Vagina (tissue), 2 donors: ENCODE measurements around the gene LGALS4. TPM values are rescaled to one million over a fixed set of nuclear protein-coding genes. Genes with fewer than 3 reads are reported as not detected.
A peak's percentile ranks its signal among the peaks of the same experiment; 100 is the strongest.

Experiments used
- DNase-seq, 2 donors: peaks; one replicate each; pipeline ENCODE4 v3.0.0-alpha.2; 2017; ENCODE audit errors: extremely low spot score in 2 of 2
- H3K27ac ChIP-seq: fragments of 200-600 bp; sonication (generic); one replicate; pipeline ENCODE4 v1.5.1; 2019
- H3K27me3 ChIP-seq: fragments of 200-600 bp; sonication (generic); one replicate; pipeline ENCODE4 v1.5.1; 2019
- H3K36me3 ChIP-seq, 2 donors: fragments of 200-600 bp; sonication (generic); one replicate each; pipeline ENCODE4 v1.5.1; 2017 to 2019
- H3K4me1 ChIP-seq: fragments of 200-600 bp; sonication (generic); one replicate; pipeline ENCODE4 v1.5.1; 2019
- H3K4me3 ChIP-seq, 2 donors: fragments of 200-600 bp; sonication (generic); 1 replicate in 1 of 2; 2 replicates in 1 of 2; pipeline ENCODE4 v1.5.1; 2016 to 2019
- H3K9me3 ChIP-seq: fragments of 200-600 bp; sonication (generic); one replicate; pipeline ENCODE4 v1.5.1; 2019
- POLR2A ChIP-seq, 2 donors: fragments of 450-650 bp; IDR thresholded peaks; one replicate each; pipeline ENCODE4 v1.6.1; 2017; ENCODE audit warnings: antibody characterized with exemption in 2 of 2, mild to moderate bottlenecking in 2 of 2, moderate library complexity in 2 of 2
- POLR2AphosphoS5 ChIP-seq, 2 donors: sonication (generic); formaldehyde crosslinking; IDR thresholded peaks; one replicate each; pipeline ENCODE4 v1.9.0; 2017; ENCODE audit warnings: antibody characterized with exemption in 2 of 2, mild to moderate bottlenecking in 2 of 2, low read depth in 1 of 2; ENCODE audit not compliant: insufficient read depth in 1 of 2
- intact Hi-C: fragments of 100-400 bp; cut with DNase I; formaldehyde crosslinking; loops from one replicate; pipeline ENCODE4 v1.15.1; 2023
- total RNA-seq: library from RNA; depleted of rRNA; stranded (reverse); fragments of >200 nt; gene quantifications from one replicate; pipeline ENCODE4 v1.2.3, GENCODE V29; 2016
- TF ChIP-seq, protein P1 (sequence below), 3 experiments: fragments of 450-650 bp in 2 of 3; fragments of 200-600 bp in 1 of 3; sonication (generic) in 1 of 3; IDR thresholded peaks; one replicate each; pipeline ENCODE4 v1.5.1; 2017 to 2019; ENCODE audit warnings: antibody characterized with exemption in 3 of 3, mild to moderate bottlenecking in 2 of 3, moderate library complexity in 2 of 3

LGALS4 gene
- total RNA-seq, 1 donor from 2014 or later = not detected

DNA sequence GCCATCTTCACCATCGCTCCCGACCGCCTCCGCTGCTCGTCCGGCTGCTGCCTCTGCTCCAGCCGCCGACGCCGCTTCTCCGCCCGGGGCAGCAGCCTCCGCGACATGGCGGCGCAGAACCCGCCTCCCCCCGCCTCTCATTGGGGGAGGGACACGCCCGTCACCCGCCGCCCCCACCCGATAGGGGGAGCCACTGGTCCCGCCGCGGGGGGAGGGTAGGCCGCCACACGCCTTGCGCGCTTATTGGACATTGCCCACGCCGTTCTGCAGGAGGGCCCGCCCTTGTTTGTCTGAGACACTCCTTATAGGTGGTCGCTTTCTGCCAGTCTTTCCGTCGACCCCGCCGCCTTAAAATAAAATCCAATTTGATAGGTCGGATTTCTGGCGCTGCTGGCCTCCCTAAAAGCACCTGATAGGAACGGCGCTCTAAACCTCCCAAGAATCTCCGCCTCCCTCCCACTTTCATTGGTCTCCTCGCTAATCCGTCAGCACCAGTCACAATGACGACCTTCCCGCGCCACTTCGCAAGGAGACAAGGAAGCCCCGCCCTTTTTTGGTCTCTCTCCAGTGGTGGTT, 37.2 kb upstream of the LGALS4 start, which contains the start of gene HNRNPL:
TSS of gene HNRNPL (minus strand) at position 127 of the 576 bp plus-strand sequence. CDS start at position 107, 20 bp downstream.
- peaks cover 53% of the 10 kb centered on the region for H3K4me1 ChIP-seq

DNA sequence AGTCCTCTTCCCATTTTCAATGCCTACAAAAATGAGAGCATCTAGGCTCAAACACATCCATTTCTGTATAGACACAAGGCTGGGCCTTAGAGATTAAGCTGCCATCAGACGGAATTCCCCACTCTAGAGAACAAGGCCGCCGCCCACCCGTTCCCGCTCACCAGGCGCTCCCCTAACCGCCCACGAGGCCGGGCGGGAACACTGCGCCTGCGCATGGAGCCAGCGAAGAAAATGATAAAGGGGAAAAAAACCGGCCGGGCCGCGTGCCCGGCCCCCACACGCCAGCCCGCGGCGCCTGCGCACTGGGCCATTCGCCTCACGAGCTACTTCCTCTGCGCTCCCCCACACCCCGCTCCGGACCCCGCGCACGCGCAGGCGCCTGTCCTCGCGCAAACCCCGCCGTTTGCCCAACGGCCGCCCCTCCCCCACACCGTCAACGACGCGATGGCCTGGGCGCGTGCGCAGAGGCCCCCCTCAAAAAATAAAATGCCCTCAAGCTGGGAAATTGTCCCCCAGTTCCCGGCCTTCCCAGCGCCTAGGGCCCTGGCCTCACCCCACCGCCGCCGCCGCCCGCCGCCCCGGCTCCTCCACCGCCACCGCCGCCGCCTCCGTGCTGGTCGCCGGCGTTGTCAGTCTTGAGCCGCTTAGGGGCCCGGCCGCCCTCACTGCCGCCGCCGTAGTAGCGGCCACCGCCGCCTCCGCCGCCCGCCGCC, 36.6 kb upstream of the LGALS4 start:
- Histone ChIP-seq H3K27me3 (no peaks in the 10 kb centered on the region), H3K27ac (peak overlapping the region; percentile 100), H3K4me1 (peaks cover 59% of the 10 kb centered on the region), H3K9me3 (no peaks in the 10 kb centered on the region), H3K4me3 (peak overlapping the region; percentile 80 to 99), H3K36me3 (peaks cover 12 to 35% of the 10 kb centered on the region in 2 donors)
- intact Hi-C loops = no loop called here
- DNase-seq = peak in 1 of 2 donors; percentile 94
- peak; percentile 40 to 57 for TF ChIP-seq POLR2AphosphoS5 (IDR thresholded peaks at IDR 0.05; ENCODE audit: insufficient read depth in 1 of 2, low read depth in 1 of 2)
- no peak for TF ChIP-seq POLR2A (IDR thresholded peaks at IDR 0.05)
- TF ChIP-seq, protein P1, sequence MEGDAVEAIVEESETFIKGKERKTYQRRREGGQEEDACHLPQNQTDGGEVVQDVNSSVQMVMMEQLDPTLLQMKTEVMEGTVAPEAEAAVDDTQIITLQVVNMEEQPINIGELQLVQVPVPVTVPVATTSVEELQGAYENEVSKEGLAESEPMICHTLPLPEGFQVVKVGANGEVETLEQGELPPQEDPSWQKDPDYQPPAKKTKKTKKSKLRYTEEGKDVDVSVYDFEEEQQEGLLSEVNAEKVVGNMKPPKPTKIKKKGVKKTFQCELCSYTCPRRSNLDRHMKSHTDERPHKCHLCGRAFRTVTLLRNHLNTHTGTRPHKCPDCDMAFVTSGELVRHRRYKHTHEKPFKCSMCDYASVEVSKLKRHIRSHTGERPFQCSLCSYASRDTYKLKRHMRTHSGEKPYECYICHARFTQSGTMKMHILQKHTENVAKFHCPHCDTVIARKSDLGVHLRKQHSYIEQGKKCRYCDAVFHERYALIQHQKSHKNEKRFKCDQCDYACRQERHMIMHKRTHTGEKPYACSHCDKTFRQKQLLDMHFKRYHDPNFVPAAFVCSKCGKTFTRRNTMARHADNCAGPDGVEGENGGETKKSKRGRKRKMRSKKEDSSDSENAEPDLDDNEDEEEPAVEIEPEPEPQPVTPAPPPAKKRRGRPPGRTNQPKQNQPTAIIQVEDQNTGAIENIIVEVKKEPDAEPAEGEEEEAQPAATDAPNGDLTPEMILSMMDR (IDR thresholded peaks at IDR 0.05) = no peak

More for the DNA sequence above, 37.2 kb upstream of the LGALS4 start, which contains the start of gene HNRNPL:
- no peaks in the 10 kb centered on the region for H3K9me3 ChIP-seq
- TF ChIP-seq POLR2AphosphoS5 (IDR thresholded peaks at IDR 0.05; ENCODE audit: insufficient read depth in 1 of 2, low read depth in 1 of 2) (peak in 1 of 2 donors; percentile 71), POLR2A (IDR thresholded peaks at IDR 0.05) (peak in 1 of 2 donors; percentile 97)
- TF ChIP-seq, protein P1 (IDR thresholded peaks at IDR 0.05) = peak in 2 of 3 experiments; percentile 36
- DNase-seq = peak; percentile 100
- intact Hi-C loops = loop anchor here (5.0 kb wide), 1 partner anchor 203 kb away; the partner anchor contains the start of gene ACTN4
- H3K36me3 ChIP-seq = peaks cover 11 to 28% of the 10 kb centered on the region in 2 donors
- peak within 1 kb of the TSS; percentile 100 for H3K27ac ChIP-seq
- no peaks in the 10 kb centered on the region for H3K27me3 ChIP-seq
- peak within 1 kb of the TSS; percentile 93 to 99 for H3K4me3 ChIP-seq

DNA sequence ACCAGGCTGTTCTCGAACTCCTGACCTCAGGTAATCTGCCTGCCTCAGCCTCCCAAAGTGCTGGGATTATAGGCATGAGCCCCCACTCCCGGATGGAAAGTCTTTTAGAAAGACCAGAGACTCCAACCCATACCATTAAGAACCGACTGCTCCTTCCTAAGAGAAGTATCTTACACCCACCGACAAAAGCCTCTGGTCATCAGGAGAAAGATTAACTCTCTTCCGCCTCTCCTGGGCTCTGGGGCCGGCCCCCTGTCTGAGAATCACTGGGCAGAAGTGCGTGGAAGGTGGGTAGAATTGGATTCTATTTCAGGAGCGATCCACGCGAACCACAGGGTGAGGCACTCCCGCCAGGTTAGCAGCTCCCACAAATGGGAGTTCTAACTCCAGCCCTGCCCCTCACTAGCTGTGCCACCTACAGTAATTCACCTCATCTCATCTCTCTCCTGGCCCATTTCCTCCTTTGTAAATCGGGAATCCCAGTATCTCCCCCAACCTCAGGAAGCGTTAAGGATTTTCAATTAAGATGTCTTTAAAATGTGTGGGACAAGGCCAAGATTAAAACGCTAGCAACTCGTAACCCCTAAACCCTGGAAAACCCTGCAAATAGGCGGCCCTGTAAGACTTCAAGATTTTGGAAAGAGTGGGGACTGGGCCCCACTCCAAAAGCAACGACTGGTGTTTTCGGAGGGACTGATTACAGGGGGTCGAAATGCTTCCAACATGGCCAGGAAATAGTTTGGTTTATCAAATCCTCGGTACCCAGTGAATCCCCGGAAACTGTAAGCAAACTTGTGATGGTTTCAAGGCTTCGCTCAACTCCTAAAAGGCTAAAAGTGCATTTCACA, 35.8 kb upstream of the LGALS4 start:
- peaks cover 62% of the 10 kb centered on the region for H3K4me1 ChIP-seq
- no peaks in the 10 kb centered on the region for H3K27me3 ChIP-seq
- no peak for DNase-seq
- intact Hi-C loops = no loop called here
- H3K9me3 ChIP-seq = no peaks in the 10 kb centered on the region
- H3K27ac ChIP-seq = peak overlapping the region; percentile 100
- H3K36me3 ChIP-seq = peaks cover 18 to 42% of the 10 kb centered on the region in 2 donors
- H3K4me3 ChIP-seq = peak overlapping the region; percentile 80 to 99
- TF ChIP-seq, protein P1 (IDR thresholded peaks at IDR 0.05) = no peak
- TF ChIP-seq POLR2A (IDR thresholded peaks at IDR 0.05) (no peak), POLR2AphosphoS5 (IDR thresholded peaks at IDR 0.05; ENCODE audit: insufficient read depth in 1 of 2, low read depth in 1 of 2) (no peak)

DNA sequence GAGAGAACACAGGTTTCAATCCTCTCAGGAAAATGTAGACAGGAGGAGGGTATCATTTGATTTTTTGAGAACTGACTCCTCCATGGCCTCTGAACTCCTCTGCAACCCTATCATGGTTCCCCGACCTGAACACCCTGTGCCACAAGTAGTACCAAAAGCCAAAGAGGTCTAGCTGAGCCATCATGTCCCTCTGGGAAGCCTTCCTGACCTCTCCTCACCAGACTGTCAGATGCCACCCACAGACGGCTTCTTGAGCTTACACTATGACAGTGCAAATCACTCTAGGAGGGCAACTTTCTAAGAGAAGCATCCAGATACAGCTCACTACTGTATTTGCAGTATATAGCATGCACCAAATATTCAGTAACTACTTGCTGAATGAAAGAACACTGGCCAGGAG, 33.4 kb upstream of the LGALS4 start:
- Histone ChIP-seq H3K4me3 (no peak overlapping the region), H3K27me3 (no peaks in the 10 kb centered on the region), H3K4me1 (peaks cover 50% of the 10 kb centered on the region), H3K9me3 (no peaks in the 10 kb centered on the region), H3K27ac (no peak overlapping the region), H3K36me3 (peaks cover 20 to 67% of the 10 kb centered on the region in 2 donors)
- intact Hi-C loops = no loop called here
- DNase-seq = no peak
- TF ChIP-seq POLR2A (IDR thresholded peaks at IDR 0.05) (no peak), POLR2AphosphoS5 (IDR thresholded peaks at IDR 0.05; ENCODE audit: insufficient read depth in 1 of 2, low read depth in 1 of 2) (no peak)
- TF ChIP-seq, protein P1 (IDR thresholded peaks at IDR 0.05) = no peak
